ENCODE results near the gene AHI1.
"Not testable (repeated sequence)": the region's sequence is repeated elsewhere in the genome, so short reads cannot be mapped to it uniquely, and the experiment has no call there.

DNA sequence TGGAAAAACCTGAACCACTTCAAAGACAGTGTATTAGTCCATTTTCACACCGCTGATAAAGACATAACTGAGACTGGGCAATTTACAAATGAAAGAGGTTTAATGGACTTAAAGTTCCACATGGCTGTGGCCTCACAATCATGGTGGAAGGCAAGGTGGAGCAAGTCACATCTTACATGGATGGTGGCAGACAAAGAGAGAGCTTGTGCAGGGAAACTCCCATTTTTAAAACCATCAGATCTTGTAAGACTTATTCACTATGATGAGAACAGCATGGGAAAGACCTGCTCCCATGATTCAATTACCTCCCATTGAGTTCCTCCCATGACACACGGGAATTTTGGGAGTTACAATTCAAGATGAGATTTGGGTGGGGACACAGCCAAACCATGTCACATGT, 13.6 kb downstream of the AHI1 start:
- TF ChIP-seq POLR2A, EP300 (IDR thresholded peaks at IDR 0.05): not testable (repeated sequence)
- TF ChIP-seq, protein P1, sequence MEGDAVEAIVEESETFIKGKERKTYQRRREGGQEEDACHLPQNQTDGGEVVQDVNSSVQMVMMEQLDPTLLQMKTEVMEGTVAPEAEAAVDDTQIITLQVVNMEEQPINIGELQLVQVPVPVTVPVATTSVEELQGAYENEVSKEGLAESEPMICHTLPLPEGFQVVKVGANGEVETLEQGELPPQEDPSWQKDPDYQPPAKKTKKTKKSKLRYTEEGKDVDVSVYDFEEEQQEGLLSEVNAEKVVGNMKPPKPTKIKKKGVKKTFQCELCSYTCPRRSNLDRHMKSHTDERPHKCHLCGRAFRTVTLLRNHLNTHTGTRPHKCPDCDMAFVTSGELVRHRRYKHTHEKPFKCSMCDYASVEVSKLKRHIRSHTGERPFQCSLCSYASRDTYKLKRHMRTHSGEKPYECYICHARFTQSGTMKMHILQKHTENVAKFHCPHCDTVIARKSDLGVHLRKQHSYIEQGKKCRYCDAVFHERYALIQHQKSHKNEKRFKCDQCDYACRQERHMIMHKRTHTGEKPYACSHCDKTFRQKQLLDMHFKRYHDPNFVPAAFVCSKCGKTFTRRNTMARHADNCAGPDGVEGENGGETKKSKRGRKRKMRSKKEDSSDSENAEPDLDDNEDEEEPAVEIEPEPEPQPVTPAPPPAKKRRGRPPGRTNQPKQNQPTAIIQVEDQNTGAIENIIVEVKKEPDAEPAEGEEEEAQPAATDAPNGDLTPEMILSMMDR (IDR thresholded peaks at IDR 0.05) = not testable (repeated sequence)

All from ovary (tissue), 3 donors.